NCI-H82 treated with DMSO at 0.1 percent for 48 hours (cell line): ENCODE data around the gene CEP72.
"Not testable (repeated sequence)": the region's sequence is repeated elsewhere in the genome, so short reads cannot be mapped to it uniquely, and the experiment has no call there.

ENCODE experiments used
- DNase-seq: peaks from one replicate; lab custom pipeline; 2025; ENCODE audit not compliant: unreplicated experiment; lab: John Stamatoyannopoulos, UW

CEP72 gene

DNA sequence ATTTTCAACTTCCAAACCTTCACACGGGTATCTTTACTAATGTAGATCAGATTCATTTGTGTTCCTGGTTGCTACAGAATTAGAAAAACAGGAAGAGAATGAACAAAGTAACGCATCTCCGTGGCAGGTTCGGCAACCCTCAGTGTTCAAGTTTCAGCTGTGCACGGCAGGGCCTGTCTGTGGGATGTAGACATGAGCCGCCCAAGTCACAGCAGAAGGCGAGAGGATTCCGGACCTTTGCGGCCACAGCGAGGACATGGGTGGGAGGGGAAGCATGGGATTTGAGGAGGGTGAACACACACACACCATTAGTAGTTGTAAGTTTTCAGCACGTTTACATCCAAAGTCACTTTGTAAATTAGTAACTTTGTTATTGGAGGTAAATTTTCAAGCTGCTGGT lies 31.7 kb upstream of the CEP72 start:
- DNase-seq: no peak

DNA sequence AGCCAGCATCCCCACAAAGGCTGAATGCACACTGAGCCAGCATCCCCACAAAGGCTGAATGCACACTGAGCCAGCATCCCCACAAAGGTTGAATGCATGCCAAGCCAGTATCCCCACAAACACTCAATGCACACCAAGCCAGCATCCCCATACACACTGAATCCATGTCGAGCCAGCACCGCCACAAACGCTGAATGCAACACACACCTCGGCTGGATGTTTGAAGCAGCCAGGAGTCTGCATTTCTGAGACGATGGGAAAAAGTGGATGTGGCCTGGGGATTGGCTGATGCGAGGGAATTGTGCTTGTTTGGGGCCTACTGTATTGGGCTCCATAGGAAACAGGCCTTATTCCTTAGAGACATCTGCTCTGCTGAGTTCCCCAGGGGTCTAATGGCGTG lies 30.9 kb upstream of the CEP72 start:
- no peak for DNase-seq

- no peak for DNase-seq
Measured at GRCh38 chr5:581941-582340, 30.2 kb upstream of the CEP72 start.

DNA sequence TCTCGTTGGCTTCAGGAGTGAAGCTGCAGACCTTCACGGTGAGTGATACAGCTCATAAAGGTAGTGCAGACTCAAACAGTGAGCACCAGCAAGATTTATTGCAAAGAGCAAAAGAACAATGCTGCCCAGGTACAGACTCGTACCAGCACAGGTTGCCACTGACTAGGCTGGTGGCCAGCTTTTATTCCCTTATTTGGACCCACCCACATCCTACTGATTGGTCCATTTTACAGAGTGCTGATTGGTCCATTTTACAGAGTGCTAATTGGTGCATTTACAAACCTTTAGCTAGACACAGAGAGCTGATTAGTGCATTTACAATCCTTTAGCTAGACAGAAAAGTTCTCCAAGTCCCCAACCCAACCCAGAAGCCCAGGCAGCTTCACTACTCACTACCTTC lies 29.7 kb upstream of the CEP72 start:
- not testable (repeated sequence) for DNase-seq

GRCh38 chr5:582936-583635 lies 29.1 kb upstream of the CEP72 start:
- no peak for DNase-seq

DNA sequence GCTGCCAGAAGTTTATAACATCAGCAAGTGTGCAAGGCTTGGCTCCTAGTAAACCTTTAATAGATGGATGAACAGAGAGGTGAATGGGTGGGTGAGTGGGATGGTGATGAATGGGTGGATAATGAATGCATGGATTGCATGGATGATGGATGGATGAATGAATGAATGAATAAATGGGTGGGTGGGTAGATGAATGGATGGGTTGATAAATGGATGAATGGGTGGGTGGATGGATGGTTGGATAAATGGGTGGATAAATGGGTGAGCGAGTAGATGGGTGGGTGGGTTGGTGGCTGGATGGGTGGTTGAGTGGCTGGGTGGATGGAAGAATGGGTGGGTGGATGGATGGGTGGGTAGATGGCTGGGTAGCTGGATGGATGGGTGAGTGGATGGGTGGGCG lies 28.5 kb upstream of the CEP72 start:
- no peak for DNase-seq

GRCh38 chr5:584216-584615 lies 27.9 kb upstream of the CEP72 start:
- no peak for DNase-seq

- DNase-seq: no peak
Measured at GRCh38 chr5:584846-585245, 27.3 kb upstream of the CEP72 start.

DNA sequence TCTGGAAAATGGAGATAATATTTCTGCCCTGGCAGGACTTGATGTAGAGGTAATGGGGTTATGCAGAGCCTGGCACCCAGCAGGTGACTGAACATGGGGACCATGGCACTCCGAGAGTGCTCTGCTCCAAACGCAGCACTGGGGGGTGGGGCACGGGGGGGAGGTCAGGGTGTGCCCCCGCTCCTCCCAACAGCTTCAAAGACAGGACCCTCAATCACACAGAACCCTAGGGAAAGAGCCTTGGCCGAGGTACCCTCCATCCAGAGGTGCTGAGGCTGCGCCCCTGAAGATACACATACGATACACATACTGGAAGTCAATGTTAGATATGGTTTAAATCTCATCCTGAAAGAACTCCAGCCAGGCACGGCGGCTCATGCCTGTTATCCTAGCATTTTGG lies 26.6 kb upstream of the CEP72 start:
- DNase-seq: no peak

GRCh38 chr5:585962-586628 lies 26.0 kb upstream of the CEP72 start:
- no peak for DNase-seq

DNA sequence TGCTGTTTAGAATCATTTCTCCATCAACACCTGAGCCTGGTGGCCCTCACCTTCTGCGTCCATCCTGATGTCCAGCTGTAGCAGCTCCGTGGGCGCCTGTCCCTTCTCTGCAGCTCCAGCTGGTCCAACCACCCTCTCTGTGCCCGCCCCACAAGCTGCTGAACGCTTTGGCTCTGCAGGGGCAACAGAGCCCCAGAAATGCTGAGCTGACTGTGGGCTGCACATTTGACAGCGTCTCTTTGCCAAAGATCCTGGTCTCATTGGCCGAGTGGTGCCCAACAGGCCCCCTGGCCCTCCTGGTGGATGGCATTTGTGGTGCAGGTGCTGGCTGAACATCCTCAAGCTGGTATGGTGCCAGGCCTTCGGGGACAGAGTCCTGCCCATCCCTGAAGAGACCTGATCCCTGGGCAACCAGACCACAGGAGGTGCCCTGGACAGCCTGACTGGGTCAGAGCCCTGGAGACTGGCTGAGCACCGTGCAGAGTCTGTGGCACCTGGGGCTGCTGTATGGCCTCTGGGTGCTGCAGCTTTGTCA lies 25.3 kb upstream of the CEP72 start:
- no peak for DNase-seq

GRCh38 chr5:587403-587802 lies 24.7 kb upstream of the CEP72 start:
- no peak for DNase-seq

- no peak for DNase-seq
Measured at GRCh38 chr5:588406-588995, 23.6 kb upstream of the CEP72 start.

DNA sequence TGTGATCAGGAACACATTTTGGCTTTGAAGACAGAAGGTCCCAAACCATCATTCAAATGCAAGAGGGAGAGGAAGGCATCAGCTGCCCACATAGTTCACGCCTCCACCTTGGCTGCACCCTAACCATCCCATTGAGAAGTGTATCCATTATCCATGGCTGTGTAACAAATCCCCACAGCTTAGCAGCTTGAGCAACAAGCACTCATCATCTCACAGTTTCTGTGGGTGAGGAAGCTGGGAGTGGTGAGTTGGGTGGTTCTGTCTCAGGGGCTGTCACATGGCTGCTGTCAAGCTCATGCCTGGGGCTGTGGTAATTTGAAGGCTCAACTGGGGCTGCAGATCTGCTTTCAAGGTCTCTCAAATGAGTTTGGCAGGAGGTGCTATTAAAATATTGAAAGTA lies 23.0 kb upstream of the CEP72 start:
- no peak for DNase-seq

GRCh38 chr5:589588-589987 lies 22.6 kb upstream of the CEP72 start:
- DNase-seq: no peak

GRCh38 chr5:590346-590745 lies 21.8 kb upstream of the CEP72 start:
- DNase-seq: no peak

- no peak for DNase-seq
Measured at GRCh38 chr5:591746-592145, 20.4 kb upstream of the CEP72 start.

DNA sequence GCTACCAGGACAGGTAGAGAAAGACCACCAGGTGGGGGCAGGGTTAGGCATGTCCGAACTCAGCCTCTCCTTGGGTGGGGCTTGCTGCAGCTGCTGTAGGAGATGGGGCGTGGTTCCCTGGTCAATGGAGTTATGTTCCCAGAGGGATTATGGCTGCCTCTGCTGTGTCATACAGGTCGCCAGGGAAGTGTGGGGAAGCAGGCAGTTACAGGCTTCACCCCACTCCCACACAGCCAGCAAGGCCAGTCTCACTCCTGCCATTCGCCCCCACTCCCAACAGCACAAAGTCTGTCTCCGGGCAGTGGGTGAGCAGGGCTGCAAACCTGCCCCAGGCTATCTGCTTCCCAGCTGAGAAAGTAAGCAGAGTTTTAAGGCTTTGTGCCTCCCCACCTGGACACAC lies 20.0 kb upstream of the CEP72 start:
- DNase-seq: no peak

DNA sequence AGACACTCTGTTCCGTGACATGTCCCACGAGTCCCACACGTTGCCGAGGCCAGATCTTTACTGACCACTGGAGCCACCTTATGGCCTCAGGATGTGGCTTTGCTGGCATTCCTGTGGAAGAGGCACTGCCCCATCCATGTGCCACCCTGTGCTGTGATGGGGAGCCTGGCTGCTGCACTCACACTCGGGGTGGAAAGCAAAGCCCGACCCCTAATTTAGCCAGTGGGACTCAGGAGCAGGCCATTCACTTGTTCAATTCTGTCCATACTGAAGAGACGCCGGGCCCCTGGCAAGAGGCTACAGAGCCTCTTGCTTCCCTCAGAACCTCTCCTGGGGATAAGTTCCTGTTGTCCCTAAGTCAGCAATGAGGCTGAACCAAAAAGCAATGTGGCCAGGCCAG lies 18.6 kb upstream of the CEP72 start:
- DNase-seq: no peak

- no peak for DNase-seq
Measured at GRCh38 chr5:594226-594860, 17.8 kb upstream of the CEP72 start.

DNA sequence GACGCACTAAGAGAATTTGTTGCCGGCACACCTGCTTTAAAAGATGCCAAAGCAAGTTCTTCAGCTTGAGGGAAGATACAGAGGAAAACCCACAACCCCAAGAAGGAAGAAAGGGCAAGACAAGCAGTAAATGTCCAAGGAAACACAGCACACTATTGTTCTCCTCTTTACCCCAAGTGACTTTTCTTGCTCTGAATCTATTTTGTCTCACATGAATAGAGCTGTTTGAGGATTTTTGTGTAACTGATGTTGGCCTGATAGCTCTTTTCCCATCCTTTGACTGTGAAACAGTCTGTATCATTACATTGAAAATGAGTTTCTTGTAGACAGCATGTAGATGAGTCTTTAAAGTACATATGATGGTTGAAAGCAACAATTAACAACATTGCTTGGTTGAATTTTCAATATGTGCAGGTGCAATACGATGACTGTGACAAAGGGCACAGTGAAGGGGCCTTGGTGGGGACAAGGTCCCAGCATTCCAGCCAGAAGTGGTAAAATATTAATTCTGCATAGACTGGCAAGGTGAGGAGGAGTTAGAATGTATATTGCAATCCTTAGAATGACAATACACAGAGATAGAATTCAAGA lies 16.8 kb upstream of the CEP72 start:
- no peak for DNase-seq
